CMK (cell line): ENCODE measurements around the gene BBS9.
"Not testable (repeated sequence)": the region's sequence is repeated elsewhere in the genome, so short reads cannot be mapped to it uniquely, and the experiment has no call there.

Source experiments
- DNase-seq: peaks from one replicate; pipeline ENCODE4 v3.0.0-alpha.2; 2010; ENCODE audit warnings: low read depth

Gene BBS9

GRCh38 chr7:33196221-33196620 lies 66.9 kb downstream of the BBS9 start:
- DNase-seq = no peak

- no peak for DNase-seq
Observed at GRCh38 chr7:33200282-33200681, 70.9 kb downstream of the BBS9 start.

- no peak for DNase-seq
Observed at GRCh38 chr7:33201821-33202220, 72.5 kb downstream of the BBS9 start.

GRCh38 chr7:33210958-33211357 lies 81.6 kb downstream of the BBS9 start:
- no peak for DNase-seq

- no peak for DNase-seq
Observed at GRCh38 chr7:33212144-33212543, 82.8 kb downstream of the BBS9 start.

- no peak for DNase-seq
Observed at GRCh38 chr7:33215992-33216391, 86.6 kb downstream of the BBS9 start.

GRCh38 chr7:33217595-33217994 lies 88.2 kb downstream of the BBS9 start:
- no peak for DNase-seq

- not testable (repeated sequence) for DNase-seq
Observed at GRCh38 chr7:33218841-33219535, 89.6 kb downstream of the BBS9 start.

GRCh38 chr7:33220231-33220630 lies 90.9 kb downstream of the BBS9 start:
- no peak for DNase-seq

GRCh38 chr7:33221390-33221789 lies 92.0 kb downstream of the BBS9 start:
- DNase-seq = no peak

GRCh38 chr7:33232632-33233145 lies 103.3 kb downstream of the BBS9 start:
- DNase-seq = no peak

GRCh38 chr7:33233659-33234058 lies 104.3 kb downstream of the BBS9 start:
- DNase-seq = no peak

GRCh38 chr7:33237036-33237435 lies 107.7 kb downstream of the BBS9 start:
- no peak for DNase-seq

GRCh38 chr7:33243319-33243881 lies 114.0 kb downstream of the BBS9 start:
- no peak for DNase-seq

- DNase-seq = no peak
Observed at GRCh38 chr7:33248671-33249070, 119.3 kb downstream of the BBS9 start.

GRCh38 chr7:33250421-33250871 lies 121.1 kb downstream of the BBS9 start:
- DNase-seq = no peak

- DNase-seq = no peak
Observed at GRCh38 chr7:33251301-33251700, 121.9 kb downstream of the BBS9 start.

GRCh38 chr7:33258491-33258951 lies 129.2 kb downstream of the BBS9 start:
- no peak for DNase-seq

- no peak for DNase-seq
Observed at GRCh38 chr7:33261585-33261984, 132.2 kb downstream of the BBS9 start.

GRCh38 chr7:33262476-33262875 lies 133.1 kb downstream of the BBS9 start:
- DNase-seq = no peak

GRCh38 chr7:33271839-33272371 lies 142.5 kb downstream of the BBS9 start:
- not testable (repeated sequence) for DNase-seq

GRCh38 chr7:33273356-33273755 lies 144.0 kb downstream of the BBS9 start:
- DNase-seq = no peak

GRCh38 chr7:33276325-33276724 lies 147.0 kb downstream of the BBS9 start:
- DNase-seq = no peak
